ENCODE measurements around the gene TCERG1L.

Gene TCERG1L

GRCh38 chr10:131134001-131134576 lies 177.4 kb downstream of the TCERG1L start:
- TF ChIP-seq, protein P1, sequence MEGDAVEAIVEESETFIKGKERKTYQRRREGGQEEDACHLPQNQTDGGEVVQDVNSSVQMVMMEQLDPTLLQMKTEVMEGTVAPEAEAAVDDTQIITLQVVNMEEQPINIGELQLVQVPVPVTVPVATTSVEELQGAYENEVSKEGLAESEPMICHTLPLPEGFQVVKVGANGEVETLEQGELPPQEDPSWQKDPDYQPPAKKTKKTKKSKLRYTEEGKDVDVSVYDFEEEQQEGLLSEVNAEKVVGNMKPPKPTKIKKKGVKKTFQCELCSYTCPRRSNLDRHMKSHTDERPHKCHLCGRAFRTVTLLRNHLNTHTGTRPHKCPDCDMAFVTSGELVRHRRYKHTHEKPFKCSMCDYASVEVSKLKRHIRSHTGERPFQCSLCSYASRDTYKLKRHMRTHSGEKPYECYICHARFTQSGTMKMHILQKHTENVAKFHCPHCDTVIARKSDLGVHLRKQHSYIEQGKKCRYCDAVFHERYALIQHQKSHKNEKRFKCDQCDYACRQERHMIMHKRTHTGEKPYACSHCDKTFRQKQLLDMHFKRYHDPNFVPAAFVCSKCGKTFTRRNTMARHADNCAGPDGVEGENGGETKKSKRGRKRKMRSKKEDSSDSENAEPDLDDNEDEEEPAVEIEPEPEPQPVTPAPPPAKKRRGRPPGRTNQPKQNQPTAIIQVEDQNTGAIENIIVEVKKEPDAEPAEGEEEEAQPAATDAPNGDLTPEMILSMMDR (IDR thresholded peaks at IDR 0.05; ENCODE audit: low read depth, low read length): no peak
- DNase-seq (ENCODE audit: low read depth in 2 of 2): no peak
- no peak overlapping the region for H3K4me3 ChIP-seq (replicated peaks in 1 of 2; ENCODE audit: low read depth in 2 of 2, low read length in 2 of 2)

DNA sequence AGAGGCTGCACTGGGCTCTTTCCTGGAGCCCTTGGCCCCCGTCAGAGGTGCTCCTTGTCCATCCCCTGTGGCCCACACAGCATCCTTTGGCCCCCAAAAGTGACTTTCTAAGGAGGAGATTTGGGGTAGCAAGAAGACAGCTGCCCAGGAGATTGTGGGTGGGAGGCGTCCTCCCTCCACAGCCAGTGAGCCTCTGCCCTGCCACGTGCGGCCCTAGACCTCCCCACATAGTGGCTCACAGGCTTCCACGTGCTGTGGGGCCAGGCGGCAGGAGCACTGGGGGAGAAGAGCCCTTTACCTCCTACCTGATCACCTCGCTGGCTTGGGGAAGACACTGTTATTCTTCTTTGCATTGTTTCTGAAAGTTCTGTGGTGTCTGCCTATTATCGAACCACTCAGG lies 178.8 kb downstream of the TCERG1L start:
- no peak for DNase-seq (ENCODE audit: low read depth in 2 of 2)
- TF ChIP-seq, protein P1 (IDR thresholded peaks at IDR 0.05; ENCODE audit: low read depth, low read length): no peak
- no peak overlapping the region for H3K4me3 ChIP-seq (replicated peaks in 1 of 2; ENCODE audit: low read depth in 2 of 2, low read length in 2 of 2)

DNA sequence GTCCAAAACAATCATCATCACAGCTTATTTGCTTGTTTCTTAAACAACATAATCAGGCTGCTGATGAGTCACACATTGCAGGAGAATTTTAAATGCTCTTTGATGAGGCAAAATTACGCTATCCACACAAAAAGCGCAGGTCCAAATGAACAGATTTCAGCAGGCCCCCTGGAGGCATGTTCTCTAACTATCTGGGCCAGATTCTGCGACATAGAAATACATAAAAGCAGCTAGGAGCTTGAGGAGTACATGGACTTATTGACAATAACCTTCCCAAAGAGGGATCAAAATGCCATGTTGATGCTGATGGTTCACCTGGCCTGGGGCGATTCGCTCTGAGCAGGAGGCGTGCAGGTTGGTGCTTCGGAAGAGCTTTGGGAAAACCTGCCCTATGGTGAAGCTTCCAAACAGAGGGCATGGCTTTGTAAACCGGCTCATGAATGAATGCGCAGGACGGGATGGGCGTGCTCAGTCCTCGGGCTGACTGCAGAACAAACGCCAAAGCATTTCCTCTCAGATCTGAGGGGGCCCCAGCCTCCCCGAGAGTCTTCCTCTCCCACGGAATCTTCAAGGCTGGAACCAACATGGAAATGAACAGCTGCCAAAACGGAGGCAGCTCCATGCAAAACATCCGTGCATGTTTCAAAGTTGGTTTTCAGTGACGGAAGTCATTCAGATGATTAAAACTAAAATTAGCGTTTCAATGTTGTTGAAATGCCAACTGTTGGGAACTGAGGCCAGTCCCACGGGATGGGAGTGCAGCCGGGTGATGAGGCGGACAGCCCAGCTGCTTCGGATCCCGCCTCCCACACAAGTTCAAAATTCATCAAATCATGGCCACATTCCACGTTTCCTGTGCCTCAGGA lies 179.6 kb downstream of the TCERG1L start:
- TF ChIP-seq, protein P1 (IDR thresholded peaks at IDR 0.05; ENCODE audit: low read depth, low read length): no peak
- H3K4me3 ChIP-seq (replicated peaks in 1 of 2; ENCODE audit: low read depth in 2 of 2, low read length in 2 of 2): no peak overlapping the region
- no peak for DNase-seq (ENCODE audit: low read depth in 2 of 2)

DNA sequence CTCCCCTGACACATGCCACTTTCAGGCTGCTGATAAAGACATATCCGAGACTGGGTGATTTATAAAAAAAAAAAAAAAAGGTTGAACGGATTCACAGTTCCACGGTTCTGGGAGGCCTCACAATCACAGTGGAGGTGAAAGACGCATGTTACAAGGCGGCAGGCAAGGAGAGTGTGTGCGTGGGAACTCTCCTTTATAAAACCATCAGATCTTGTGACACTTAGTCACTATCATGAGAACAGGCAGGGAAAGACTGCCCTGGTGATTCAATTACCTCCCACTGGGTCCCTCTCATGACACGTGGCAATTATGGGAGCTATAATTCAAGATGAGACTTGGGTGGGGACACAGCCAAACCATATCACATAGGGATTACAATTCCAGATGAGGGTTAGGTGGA lies 181.5 kb downstream of the TCERG1L start:
- TF ChIP-seq, protein P1 (IDR thresholded peaks at IDR 0.05; ENCODE audit: low read depth, low read length): no peak
- H3K4me3 ChIP-seq (replicated peaks in 1 of 2; ENCODE audit: low read depth in 2 of 2, low read length in 2 of 2): no peak overlapping the region
- no peak for DNase-seq (ENCODE audit: low read depth in 2 of 2)

GRCh38 chr10:131129544-131129943 lies 182.0 kb downstream of the TCERG1L start:
- H3K4me3 ChIP-seq (replicated peaks in 1 of 2; ENCODE audit: low read depth in 2 of 2, low read length in 2 of 2): no peak overlapping the region
- TF ChIP-seq, protein P1 (IDR thresholded peaks at IDR 0.05; ENCODE audit: low read depth, low read length): no peak
- no peak for DNase-seq (ENCODE audit: low read depth in 2 of 2)

DNA sequence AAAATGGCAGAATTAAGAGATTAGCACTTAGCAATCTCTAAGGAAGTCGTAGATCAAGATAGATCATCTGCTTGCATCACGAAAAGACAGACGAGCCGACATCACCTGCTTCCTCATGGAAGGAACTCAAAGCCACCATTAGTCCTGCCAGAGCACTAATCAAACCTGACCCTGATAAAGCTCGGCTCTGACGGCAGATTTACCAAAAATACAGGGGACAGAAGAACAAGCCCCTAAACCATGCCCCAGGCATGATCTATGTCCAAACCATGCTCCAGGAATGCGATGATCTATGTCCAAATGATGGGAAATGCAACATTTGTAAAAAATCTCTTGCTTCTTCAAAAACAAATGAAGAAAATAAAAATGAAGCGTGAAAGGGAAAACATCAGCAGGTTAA lies 182.8 kb downstream of the TCERG1L start:
- DNase-seq (ENCODE audit: low read depth in 2 of 2): no peak
- TF ChIP-seq, protein P1 (IDR thresholded peaks at IDR 0.05; ENCODE audit: low read depth, low read length): no peak

More for the DNA sequence above, 182.8 kb downstream of the TCERG1L start:
- H3K4me3 ChIP-seq (replicated peaks in 1 of 2; ENCODE audit: low read depth in 2 of 2, low read length in 2 of 2): no peak overlapping the region
